Activated T-cell treated with anti-CD3 and anti-CD28 coated beads for 4 hours (primary cell): ENCODE measurements around the gene ETF1.

Experiments used
- DNase-seq: peaks from one replicate; pipeline ENCODE4 v3.0.0-alpha.2; 2020

The ETF1 gene

GRCh38 chr5:138459311-138459933 is 83.6 kb downstream of the ETF1 start:
- peak; percentile 82 for DNase-seq

GRCh38 chr5:138458856-138459255 is 84.2 kb downstream of the ETF1 start:
- DNase-seq, result no peak

- DNase-seq, result no peak
These were observed 84.7 kb downstream of the ETF1 start for GRCh38 chr5:138458384-138458783.

GRCh38 chr5:138457531-138458275 is 85.3 kb downstream of the ETF1 start:
- no peak for DNase-seq
